Esophagus muscularis mucosa (tissue), 4 donors: ENCODE data around the gene SMARCC2. TPM values are rescaled to one million over a fixed set of nuclear protein-coding genes. Genes with fewer than 3 reads are reported as not detected.

Experiments used
- DNase-seq: peaks from one replicate; pipeline ENCODE4 v3.0.0-alpha.2; 2017; ENCODE audit errors: extremely low spot score
- H3K27ac ChIP-seq, 4 donors: fragments of 200-600 bp; sonication (generic); replicated peaks in 1 of 4; 1 replicate in 3 of 4; 2 replicates in 1 of 4; pipeline ENCODE4 v1.5.1; 2016 to 2019; ENCODE audit warnings: mild to moderate bottlenecking in 1 of 4
- H3K27me3 ChIP-seq, 4 donors: fragments of 200-600 bp; sonication (generic); one replicate each; pipeline versions ENCODE4 v1.5.1 to v1.6.0; 2016 to 2019
- H3K36me3 ChIP-seq, 4 donors: fragments of 200-600 bp; sonication (generic); one replicate each; pipeline ENCODE4 v1.5.1; 2016 to 2019
- H3K4me1 ChIP-seq, 4 donors: fragments of 200-600 bp; sonication (generic); one replicate each; pipeline ENCODE4 v1.5.1; 2016 to 2019
- H3K4me3 ChIP-seq, 4 donors: fragments of 200-600 bp; sonication (generic); 1 replicate in 2 of 4; 2 replicates in 2 of 4; pipeline ENCODE4 v1.5.1; 2016 to 2019; ENCODE audit warnings: mild to moderate bottlenecking in 4 of 4, moderate library complexity in 1 of 4
- H3K9me3 ChIP-seq, 4 donors: fragments of 200-600 bp; sonication (generic); 1 replicate in 3 of 4; 2 replicates in 1 of 4; pipeline ENCODE4 v1.5.1; 2016 to 2019
- CTCF ChIP-seq, 3 experiments: fragments of 200-600 bp in 2 of 3; fragments of 450-650 bp in 1 of 3; sonication (generic) in 2 of 3; IDR thresholded peaks; one replicate each; pipeline ENCODE4 v1.5.1; 2017 to 2019; ENCODE audit warnings: antibody characterized with exemption in 3 of 3, mild to moderate bottlenecking in 2 of 3, moderate library complexity in 1 of 3
- EP300 ChIP-seq: sonication (generic); formaldehyde crosslinking; IDR thresholded peaks from one replicate; pipeline ENCODE4 v1.6.1; 2017; ENCODE audit warnings: antibody characterized with exemption
- POLR2A ChIP-seq: fragments of 450-650 bp; IDR thresholded peaks from one replicate; pipeline ENCODE4 v1.6.1; 2017; ENCODE audit warnings: antibody characterized with exemption, moderate library complexity, mild to moderate bottlenecking, low read depth
- POLR2AphosphoS5 ChIP-seq, 2 donors: sonication (generic); formaldehyde crosslinking; IDR thresholded peaks; one replicate each; pipeline ENCODE4 v1.6.1; 2017; ENCODE audit warnings: antibody characterized with exemption in 2 of 2
- WGBS: methylation state at CpG from one replicate; pipeline ENCODE4 v1.1.5; 2018; 5-methylcytosine and 5-hydroxymethylcytosine counted together
- intact Hi-C: fragments of 100-400 bp; cut with DNase I; formaldehyde crosslinking; loops from one replicate; pipeline ENCODE4 v1.15.1; 2023
- total RNA-seq, 4 donors: library from RNA; depleted of rRNA; stranded (reverse); fragments of >200 nt; gene quantifications; one replicate each; pipeline versions ENCODE4 v1.1.0 to v1.2.1, GENCODE V29; 2016

The SMARCC2 gene
- total RNA-seq, 4 donors from 2014 or later, result 62.1 to 111 (median 94.3) TPM

DNA sequence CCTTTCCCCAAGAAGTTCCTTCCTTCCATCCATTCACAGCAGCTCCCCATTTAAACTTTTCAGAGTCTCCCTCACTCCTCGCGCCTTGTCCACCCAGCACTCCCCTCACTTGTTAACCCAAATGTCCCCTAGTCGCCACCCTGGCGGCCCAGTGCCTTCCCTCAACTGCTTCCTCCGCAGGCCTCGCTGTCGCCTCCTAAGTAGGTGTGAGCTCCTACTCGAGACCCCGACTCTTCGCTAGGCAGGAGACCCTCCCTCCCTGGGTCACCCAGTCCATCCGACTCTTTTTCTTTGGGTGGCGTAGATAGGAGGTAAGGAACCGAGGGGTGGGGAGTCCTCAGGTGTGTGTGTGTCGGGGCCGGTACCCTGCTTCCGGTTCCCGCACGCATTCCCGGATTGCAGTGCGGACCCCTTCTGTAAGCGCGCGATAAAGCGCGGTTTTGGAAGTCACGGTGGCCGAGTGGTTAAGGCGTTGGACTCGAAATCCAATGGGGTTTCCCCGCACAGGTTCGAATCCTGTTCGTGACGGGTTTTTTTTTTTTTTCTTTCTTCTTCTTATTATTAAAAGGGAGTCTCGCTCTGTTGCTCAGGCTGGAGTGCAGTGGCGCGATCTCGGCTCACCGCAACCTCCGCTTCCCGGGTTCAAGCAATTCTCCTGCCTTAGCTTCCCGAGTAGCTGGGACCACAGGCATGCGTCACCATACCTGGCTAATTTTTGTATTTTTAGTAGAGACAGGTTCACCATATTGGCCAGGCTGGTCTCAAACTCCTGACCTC lies 823 bp upstream of the SMARCC2 start:
- Histone ChIP-seq H3K4me1 (peaks cover 20 to 40% (median 34%) of the 10 kb centered on the region in 4 donors), H3K4me3 (peak overlapping the region; percentile 77 to 95 (median 88)), H3K36me3 (peaks cover 6 to 22% (median 17%) of the 10 kb centered on the region in 4 donors), H3K27me3 (no peaks in the 10 kb centered on the region), H3K27ac (peak overlapping the region; percentile 95 to 97 (median 96)), H3K9me3 (no peaks in the 10 kb centered on the region)
- intact Hi-C loops, result loop anchor here (2.0 to 10.0 kb wide), 3 partner anchors 63 to 275 kb away; partner anchors contain the start of genes SPRYD4 and ZC3H10
- DNase-seq, result peak; percentile 95
- TF ChIP-seq POLR2AphosphoS5 (IDR thresholded peaks at IDR 0.05), result peak in 1 of 2 donors; percentile 67
- TF ChIP-seq CTCF (IDR thresholded peaks at IDR 0.05), result no peak
- WGBS, result under 1% methylated on average over 38 of the region's 42 CpGs

GRCh38 chr12:56188778-56189098 lies 545 bp downstream of the SMARCC2 start:
- TF ChIP-seq POLR2A (no peak), EP300 (no peak), CTCF (IDR thresholded peaks at IDR 0.05) (no peak), POLR2AphosphoS5 (IDR thresholded peaks at IDR 0.05) (no peak)
- Histone ChIP-seq H3K27me3 (no peaks in the 10 kb centered on the region), H3K36me3 (peaks cover 19 to 36% (median 30%) of the 10 kb centered on the region in 4 donors), H3K9me3 (no peaks in the 10 kb centered on the region), H3K4me1 (peaks cover 20 to 40% (median 34%) of the 10 kb centered on the region in 4 donors), H3K4me3 (peak overlapping the region; percentile 77 to 95 (median 88)), H3K27ac (peak overlapping the region; percentile 92 to 97 (median 96))
- no CpG with 5 or more reads among the region's 17 CpGs for WGBS
- intact Hi-C loops, result loop anchor here (2.0 to 10.0 kb wide), 3 partner anchors 62 to 276 kb away; partner anchors contain the start of genes SPRYD4 and ZC3H10
- DNase-seq, result no peak

DNA sequence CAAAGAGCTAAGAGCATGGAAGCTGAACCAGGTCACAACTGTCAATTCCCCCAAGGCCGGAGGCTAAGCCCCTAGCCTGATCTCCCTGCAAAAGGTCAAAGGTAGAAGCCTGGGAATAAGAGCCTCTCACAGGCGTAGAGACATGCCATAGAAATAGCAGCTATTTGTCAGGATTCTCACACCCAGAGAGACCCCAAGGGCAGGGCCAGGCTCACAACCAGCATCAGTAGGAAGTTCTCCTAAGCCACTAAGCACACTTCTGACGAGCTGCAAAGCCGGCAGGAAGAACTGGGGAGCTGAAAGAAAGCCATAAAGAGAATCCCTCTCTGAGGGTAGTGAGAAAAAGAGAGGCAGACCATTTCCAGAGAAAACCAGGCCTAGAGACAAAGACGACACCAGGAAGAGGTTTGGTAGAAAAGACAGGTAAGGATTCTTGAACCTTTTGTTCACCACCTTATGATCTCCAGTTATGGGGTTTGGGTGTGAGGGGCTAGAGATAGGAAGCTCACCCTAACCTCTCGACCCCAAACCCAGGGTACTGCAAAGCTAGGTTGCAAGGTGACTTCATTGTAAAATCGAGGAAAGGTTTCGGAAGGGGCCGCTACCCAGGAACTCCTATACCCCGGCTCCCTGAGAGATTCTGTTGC lies 1.0 kb downstream of the SMARCC2 start:
- no peak for DNase-seq

GRCh38 chr12:56186957-56187356 lies 2.3 kb downstream of the SMARCC2 start:
- no peak for DNase-seq
- no peak for TF ChIP-seq EP300
- no peak for TF ChIP-seq POLR2AphosphoS5 (IDR thresholded peaks at IDR 0.05)
- TF ChIP-seq POLR2A, result no peak
- no peak for TF ChIP-seq CTCF (IDR thresholded peaks at IDR 0.05)
- peak overlapping the region in 1 of 4 donors; percentile 97 for H3K27ac ChIP-seq
- 37% methylated on average over 2 of the region's 2 CpGs for WGBS
- no peaks in the 10 kb centered on the region for H3K9me3 ChIP-seq
- H3K4me3 ChIP-seq, result no peak overlapping the region
- H3K27me3 ChIP-seq, result no peaks in the 10 kb centered on the region
- peaks cover 24 to 54% (median 48%) of the 10 kb centered on the region in 4 donors for H3K36me3 ChIP-seq
- intact Hi-C loops, result loop anchor here (10.0 kb wide), 1 partner anchor 278 kb away; the partner anchor contains the start of gene SPRYD4
- H3K4me1 ChIP-seq, result peaks cover 20 to 40% (median 33%) of the 10 kb centered on the region in 4 donors

More for the DNA sequence above, 1.0 kb downstream of the SMARCC2 start:
- Histone ChIP-seq H3K4me1 (peaks cover 20 to 40% (median 34%) of the 10 kb centered on the region in 4 donors), H3K27ac (peak overlapping the region; percentile 92 to 97 (median 96)), H3K9me3 (no peaks in the 10 kb centered on the region), H3K36me3 (peaks cover 24 to 41% (median 35%) of the 10 kb centered on the region in 4 donors), H3K27me3 (no peaks in the 10 kb centered on the region), H3K4me3 (peak overlapping the region; percentile 77 to 95 (median 88))
- intact Hi-C loops, result loop anchor here (2.0 to 10.0 kb wide), 3 partner anchors 61 to 277 kb away; partner anchors contain the start of genes SPRYD4 and ZC3H10
- TF ChIP-seq POLR2AphosphoS5 (IDR thresholded peaks at IDR 0.05) (no peak), CTCF (IDR thresholded peaks at IDR 0.05) (no peak), POLR2A (no peak), EP300 (no peak)
- 13% methylated on average over 9 of the region's 10 CpGs for WGBS
